K562 (cell line): ENCODE measurements around the gene SORCS1. TPM values are rescaled to one million over a fixed set of nuclear protein-coding genes. Genes with fewer than 3 reads are reported as not detected.

Source experiments
- ATAC-seq: fragments of 200-7000 bp; cut with Tn5 transposase; 3 replicates; pipeline ENCODE4 v1.9.1; 2020; ENCODE audit warnings: moderate library complexity
- BruUV-seq: library from RNA; stranded (reverse); fragments of 400-500 nt; replicated peaks from 2 replicates; lab custom pipeline; 2021; lab: Mats Ljungman, UMichigan
- CTCF ChIA-PET: fragments of 300-600 bp; formaldehyde crosslinking; extraction: SDS; loops from one replicate; lab custom pipeline; 2021; ENCODE audit warnings: low intra/inter-chr PET ratio; lab: Yijun Ruan, JAX
- POLR2A ChIA-PET: fragments of 300-600, 350-650 bp; sonication (Branson Sonifier 250); formaldehyde crosslinking; extraction: SDS; loops from one replicate; lab custom pipeline; 2021; ENCODE audit warnings: antibody characterized with exemption, inconsistent platforms; lab: Yijun Ruan, JAX
- DNase-seq, 4 experiments: peaks; one replicate each; pipeline versions ENCODE4 v3.0.0 to v3.0.0-alpha.2; 2011 to 2018; ENCODE audit warnings: low spot score in 3 of 4, mixed read lengths in 3 of 4; ENCODE audit errors: extremely low read depth in 1 of 4
- FAIRE-seq: peaks from 2 replicates; lab custom pipeline; 2011; peaks lifted over from hg19 to GRCh38; lab: Jason Lieb, UNC
- H2AFZ ChIP-seq: 2 replicates; pipeline ENCODE4 v1.6.0; 2011; ENCODE audit warnings: low read depth, low read length, control low read depth, inconsistent platforms
- H3K27ac ChIP-seq: fragments of 200-600 bp; 3 replicates; pipeline ENCODE4 v1.8.0; 2011; ENCODE audit warnings: low read depth, mild to moderate bottlenecking, control low read depth, inconsistent platforms, low read length, moderate library complexity, mixed read lengths; ENCODE audit errors: extremely low read depth
- H3K27me3 ChIP-seq, 2 experiments: fragments of 300-600 bp in 1 of 2; 2 replicates in 1 of 2; 3 replicates in 1 of 2; pipeline versions ENCODE4 v1.6.0 to v1.8.0; 2011; ENCODE audit warnings: inconsistent platforms in 2 of 2, low read length in 2 of 2, mild to moderate bottlenecking in 1 of 2, mixed read lengths in 1 of 2, moderate library complexity in 1 of 2; ENCODE audit not compliant: control insufficient read depth in 2 of 2, insufficient read depth in 2 of 2
- H3K36me3 ChIP-seq: fragments of 300-600 bp; 3 replicates; pipeline ENCODE4 v1.8.0; 2011; ENCODE audit warnings: mild to moderate bottlenecking, low read length, inconsistent platforms; ENCODE audit not compliant: control insufficient read depth, insufficient read depth
- H3K4me1 ChIP-seq, 2 experiments: fragments of 200-600 bp in 1 of 2; replicated peaks in 1 of 2; 2 replicates in 1 of 2; 3 replicates in 1 of 2; pipeline versions ENCODE4 v1.5.1 to v1.8.0; 2011; ENCODE audit warnings: inconsistent platforms in 2 of 2, low read length in 2 of 2, mild to moderate bottlenecking in 1 of 2, mixed read lengths in 1 of 2, moderate library complexity in 1 of 2; ENCODE audit not compliant: control insufficient read depth in 2 of 2, insufficient read depth in 2 of 2
- H3K4me2 ChIP-seq: 2 replicates; pipeline ENCODE4 v1.6.1; 2011; ENCODE audit warnings: low read length, control low read depth, inconsistent platforms, mixed read lengths; ENCODE audit not compliant: insufficient read depth
- H3K4me3 ChIP-seq: fragments of 200-600 bp; sonication (generic), shearing (Covaris generic); 2 replicates; pipeline ENCODE4 v1.5.1; 2016; ENCODE audit warnings: control low read depth, inconsistent platforms
- H3K79me2 ChIP-seq: fragments of 200-600 bp; 3 replicates; pipeline ENCODE4 v1.8.0; 2011; ENCODE audit warnings: low read length, inconsistent platforms; ENCODE audit not compliant: control insufficient read depth, insufficient read depth
- H3K9ac ChIP-seq, 2 experiments: 2 replicates each; pipeline versions ENCODE4 v1.6.0 to v1.6.1; 2011; ENCODE audit warnings: low read depth in 2 of 2, low read length in 2 of 2, control low read depth in 1 of 2, inconsistent platforms in 1 of 2, mild to moderate bottlenecking in 1 of 2, mixed read lengths in 1 of 2; ENCODE audit not compliant: insufficient read depth in 1 of 2
- H3K9me1 ChIP-seq: one replicate; pipeline ENCODE4 v1.6.0; 2011; ENCODE audit warnings: inconsistent platforms, mild to moderate bottlenecking, low read length, moderate library complexity; ENCODE audit not compliant: control insufficient read depth, insufficient read depth
- H3K9me3 ChIP-seq: replicated peaks from 2 replicates; pipeline ENCODE4 v1.5.1; 2011; ENCODE audit warnings: low read depth, low read length, inconsistent platforms; ENCODE audit not compliant: control insufficient read depth, insufficient read depth
- H4K20me1 ChIP-seq: replicated peaks from 2 replicates; pipeline ENCODE4 v1.6.1; 2011; ENCODE audit warnings: low read length, inconsistent platforms, mixed read lengths; ENCODE audit not compliant: control insufficient read depth, insufficient read depth
- ARHGAP35 ChIP-seq: fragments of 450-650 bp; IDR thresholded peaks from 2 replicates; pipeline ENCODE4 v1.6.1; 2018; ENCODE audit not compliant: partially characterized antibody
- ELF1 ChIP-seq: fragments of 200-800 bp; sonication (Bioruptor generic); IDR thresholded peaks from 2 replicates; pipeline ENCODE4 v1.6.1; 2016; ENCODE audit warnings: missing genetic modification characterization, missing compliant biosample characterization
- HDAC3 ChIP-seq: fragments of 450-650 bp; IDR thresholded peaks from 2 replicates; pipeline ENCODE4 v1.6.1; 2018; ENCODE audit warnings: borderline replicate concordance, mild to moderate bottlenecking, moderate library complexity; ENCODE audit not compliant: partially characterized antibody
- HIVEP1 ChIP-seq: fragments of 250-450 bp; sonication (Bioruptor Pico); IDR thresholded peaks from 2 replicates; pipeline ENCODE4 v1.4.0; 2020; ENCODE audit warnings: mild to moderate bottlenecking
- MBD2 ChIP-seq: sonication (generic); IDR thresholded peaks from 2 replicates; pipeline ENCODE4 v1.6.1; 2016; ENCODE audit warnings: low read depth, borderline replicate concordance
- PHF20 ChIP-seq: fragments of 450-650 bp; IDR thresholded peaks from 2 replicates; pipeline ENCODE4 v1.6.1; 2018; ENCODE audit not compliant: partially characterized antibody
- PKNOX1 ChIP-seq: fragments of 450-650 bp; IDR thresholded peaks from 2 replicates; pipeline ENCODE4 v1.6.1; 2016
- YY1 ChIP-seq, 3 experiments: IDR thresholded peaks; 2 replicates each; pipeline ENCODE4 v1.6.1; 2011; ENCODE audit warnings: low read length in 2 of 3, mild to moderate bottlenecking in 2 of 3, moderate library complexity in 2 of 3, borderline replicate concordance in 1 of 3, control low read depth in 1 of 3, low read depth in 1 of 3; ENCODE audit not compliant: insufficient read depth in 3 of 3, insufficient replicate concordance in 2 of 3, control insufficient read depth in 1 of 3, insufficient read length in 1 of 3; ENCODE audit errors: extremely low read depth in 1 of 3
- ZNF586 ChIP-seq: fragments of 450-650 bp; formaldehyde crosslinking; conservative IDR thresholded peaks from 2 replicates; pipeline ENCODE4 v1.4.0; 2020; ENCODE audit warnings: mild to moderate bottlenecking, moderate library complexity
- ZNF696 ChIP-seq: fragments of 250-450 bp; sonication (Bioruptor Pico); conservative IDR thresholded peaks from 2 replicates; pipeline ENCODE4 v1.4.0; 2020; ENCODE audit warnings: mild to moderate bottlenecking, moderate library complexity
- WGBS: fragments of 100-300 bp; shearing (Covaris generic); methylation state at CpG from one replicate; pipeline ENCODE4 v1.1.6; 2016; ENCODE audit warnings: low coverage, mixed read lengths; ENCODE audit not compliant: insufficient coverage; ENCODE audit errors: missing lambda C conversion rate; 5-methylcytosine and 5-hydroxymethylcytosine counted together
- in situ Hi-C: fragments of 300-500 bp; cut with MboI; formaldehyde crosslinking; loops from 4 replicates; pipeline ENCODE4 v1.15.0; 2018; ENCODE audit warnings: inconsistent platforms, mixed read lengths
- intact Hi-C: fragments of 100-400 bp; cut with micrococcal nuclease; formaldehyde crosslinking; loops from 2 replicates; pipeline ENCODE4 v1.14.2; 2022
- polyA plus RNA-seq, 8 experiments: library from polyadenylated mRNA; depleted of rRNA in 4 of 8; stranded (reverse) in 5 of 8; unstranded in 3 of 8; fragments of >200 nt; fragmentation: Nextera tagmentation in 2 of 8; fragmentation: Illumina TruSeq in 1 of 8; extraction: Ambion mirVana in 2 of 8; extraction: Trizol in 1 of 8; gene quantifications; 2 replicates each; pipeline versions ENCODE4 v1.2.1 to v1.2.3, GENCODE V29; 2011 to 2014; ENCODE audit warnings: inconsistent platforms in 1 of 8, missing spikeins in 1 of 8
- total RNA-seq, 7 experiments: library from RNA; depleted of rRNA in 6 of 7; stranded (reverse); fragments of >200 nt in 6 of 7; fragmentation: Illumina TruSeq in 2 of 7; extraction: Trizol in 2 of 7; gene quantifications; 2 replicates each; pipeline versions ENCODE4 v1.2.1 to v1.2.3, GENCODE V29; 2011 to 2021; ENCODE audit warnings: low replicate concordance in 1 of 7

Gene SORCS1
- total and polyA plus RNA-seq, 9 of the 15 experiments (the other 6 are each of a cell fraction or from before 2014, with no cell fraction given), result 1.5 to 3.9 (median 2.7) TPM

- Histone ChIP-seq H3K9me3 (no peaks in the 10 kb centered on the region), H2AFZ (no peak overlapping the region), H3K27ac (no peak overlapping the region), H4K20me1 (no peaks in the 10 kb centered on the region), H3K27me3 (no peaks in the 10 kb centered on the region), H3K79me2 (no peaks in the 10 kb centered on the region), H3K4me1 (no peaks in the 10 kb centered on the region), H3K4me3 (no peak overlapping the region), H3K4me2 (no peak overlapping the region), H3K36me3 (no peaks in the 10 kb centered on the region), H3K9ac (no peak overlapping the region), H3K9me1 (no peaks in the 10 kb centered on the region)
- FAIRE-seq (no peak), DNase-seq (no peak), ATAC-seq (no peak)
- TF ChIP-seq HIVEP1 (CRISPR knock-in tag) (no peak), ELF1 (tag) (no peak), MBD2 (no peak), PHF20 (no peak), ZNF586 (CRISPR knock-in tag) (no peak), ZNF696 (CRISPR knock-in tag) (no peak), ARHGAP35 (no peak)
- ChIA-PET CTCF (no interaction called here), POLR2A (no interaction called here)
- 0% methylated on average over 5 of the region's 5 CpGs for WGBS
- no TSS peak for BruUV-seq
- intact Hi-C loops (no loop called here), in situ Hi-C loops (no loop called here)
Measured at GRCh38 chr10:106614293-106614692, 550.2 kb downstream of the SORCS1 start.

- no peak for FAIRE-seq
- TF ChIP-seq HDAC3, result no peak
- peak; percentile 24; the same call in 1 of the 2 replicates for TF ChIP-seq PKNOX1
- peak in 1 of 3 experiments; percentile 19 for TF ChIP-seq YY1 (IDR thresholded peaks at IDR 0.05; ENCODE audit: borderline replicate concordance in 1 of 3, control insufficient read depth in 1 of 3, extremely low read depth in 1 of 3, insufficient read depth in 3 of 3, insufficient read length in 1 of 3, insufficient replicate concordance in 2 of 3, low read depth in 1 of 3, low read length in 2 of 3)
Measured at GRCh38 chr10:106612381-106612780, 552.1 kb downstream of the SORCS1 start.

More at GRCh38 chr10:106612381-106612780, 552.1 kb downstream of the SORCS1 start:
- H3K4me1 ChIP-seq, result no peaks in the 10 kb centered on the region
- no peaks in the 10 kb centered on the region for H4K20me1 ChIP-seq
- DNase-seq, result peak in 1 of 4 experiments; percentile 1
- no peak overlapping the region for H3K27ac ChIP-seq
- in situ Hi-C loops, result no loop called here
- H3K9ac ChIP-seq, result no peak overlapping the region
- H3K36me3 ChIP-seq, result no peaks in the 10 kb centered on the region
- WGBS, result 9% methylated on average over 2 of the region's 6 CpGs
- CTCF ChIA-PET, result no interaction called here
- intact Hi-C loops, result no loop called here
- H3K9me1 ChIP-seq, result no peaks in the 10 kb centered on the region
- no peaks in the 10 kb centered on the region for H3K79me2 ChIP-seq
- H3K4me3 ChIP-seq, result no peak overlapping the region
- no TSS peak for BruUV-seq
- H3K9me3 ChIP-seq, result no peaks in the 10 kb centered on the region
- peak; percentile 36; the same call in 1 of the 3 replicates for ATAC-seq
- H3K27me3 ChIP-seq, result no peaks in the 10 kb centered on the region
- POLR2A ChIA-PET, result no interaction called here
- H2AFZ ChIP-seq, result no peak overlapping the region
- no peak overlapping the region for H3K4me2 ChIP-seq
